CD4-positive, alpha-beta T cell treated with Interleukin-6 at 100 ng/mL for 8 hours (primary cell): ENCODE results near the gene ITCH.
"Not testable (repeated sequence)": the region's sequence is repeated elsewhere in the genome, so short reads cannot be mapped to it uniquely, and the experiment has no call there.

ENCODE experiments used
- DNase-seq: peaks from one replicate; pipeline ENCODE4 v3.0.0-alpha.2; 2020; ENCODE audit warnings: mixed read lengths, low spot score

The ITCH gene

GRCh38 chr20:34363062-34363464 is at the start of gene ITCH:
Gene ITCH (plus strand): TSS chr20:34363273. CDS start chr20:34393812, 30,539 bp downstream.
- DNase-seq = peak; percentile 90

GRCh38 chr20:34315236-34315635 is 47.8 kb upstream of the ITCH start:
- DNase-seq = no peak

GRCh38 chr20:34316196-34316814 is 46.8 kb upstream of the ITCH start:
- DNase-seq = no peak

- no peak for DNase-seq
Measured at GRCh38 chr20:34318609-34319443, 44.2 kb upstream of the ITCH start.

- DNase-seq = no peak
Measured at GRCh38 chr20:34320861-34321260, 42.2 kb upstream of the ITCH start.

- DNase-seq = no peak
Measured at GRCh38 chr20:34322267-34323105, 40.6 kb upstream of the ITCH start.

GRCh38 chr20:34324541-34324940 is 38.5 kb upstream of the ITCH start:
- no peak for DNase-seq

GRCh38 chr20:34328207-34328606 is 34.9 kb upstream of the ITCH start:
- not testable (repeated sequence) for DNase-seq

- no peak for DNase-seq
Measured at GRCh38 chr20:34328928-34329677, 34.0 kb upstream of the ITCH start.

GRCh38 chr20:34330861-34331544 is 32.1 kb upstream of the ITCH start:
- not testable (repeated sequence) for DNase-seq

- no peak for DNase-seq
Measured at GRCh38 chr20:34331838-34332237, 31.2 kb upstream of the ITCH start.

- DNase-seq = no peak
Measured at GRCh38 chr20:34332262-34332920, 30.7 kb upstream of the ITCH start.

GRCh38 chr20:34333786-34334185 is 29.3 kb upstream of the ITCH start:
- no peak for DNase-seq

- DNase-seq = no peak
Measured at GRCh38 chr20:34334654-34335407, 28.2 kb upstream of the ITCH start.

- no peak for DNase-seq
Measured at GRCh38 chr20:34337544-34337943, 25.5 kb upstream of the ITCH start.

GRCh38 chr20:34337982-34338726 is 24.9 kb upstream of the ITCH start:
- DNase-seq = no peak

- DNase-seq = not testable (repeated sequence)
Measured at GRCh38 chr20:34340726-34341125, 22.3 kb upstream of the ITCH start.

- not testable (repeated sequence) for DNase-seq
Measured at GRCh38 chr20:34341199-34341598, 21.9 kb upstream of the ITCH start.
